Activated CD4-positive, alpha-beta T cell treated with anti-CD3 and anti-CD28 coated beads, Interleukin-2, amount 10 ng/mL, durations not matched to agents 24 days and 14 days (primary cell): ENCODE measurements around the gene SLC25A6. TPM values are rescaled to one million over a fixed set of nuclear protein-coding genes. Genes with fewer than 3 reads are reported as not detected.

Experiments
- DNase-seq: peaks from one replicate; pipeline ENCODE4 v3.0.0; 2022
- H3K27ac Mint-ChIP-seq: one replicate; pipeline ENCODE4 v1.8.0; 2022; ENCODE audit warnings: mild to moderate bottlenecking, mixed read lengths
- H3K27me3 Mint-ChIP-seq: one replicate; pipeline ENCODE4 v1.8.0; 2022; ENCODE audit warnings: mixed read lengths
- H3K36me3 Mint-ChIP-seq: one replicate; pipeline ENCODE4 v1.8.0; 2022; ENCODE audit warnings: low read depth, mild to moderate bottlenecking, mixed read lengths
- H3K4me1 Mint-ChIP-seq: one replicate; pipeline ENCODE4 v1.8.0; 2021; ENCODE audit warnings: mixed read lengths
- H3K4me3 Mint-ChIP-seq: one replicate; pipeline ENCODE4 v1.8.0; 2022; ENCODE audit warnings: mild to moderate bottlenecking, moderate library complexity, mixed read lengths
- H3K9me3 Mint-ChIP-seq: one replicate; pipeline ENCODE4 v1.8.0; 2021; ENCODE audit warnings: mixed read lengths
- intact Hi-C: fragments of 100-400 bp; cut with micrococcal nuclease; formaldehyde crosslinking; loops from one replicate; pipeline ENCODE4 v1.15.1; 2023
- total RNA-seq: library from RNA; stranded (reverse); gene quantifications from 2 replicates; pipeline ENCODE4 v1.2.3, GENCODE V29; 2022

Gene SLC25A6
- total RNA-seq, 1 donor from 2014 or later: 302 TPM

GRCh38 chrX:1401611-1402430 is 9.9 kb upstream of the SLC25A6 start:
- H3K4me1 Mint-ChIP-seq: no peaks in the 10 kb centered on the region
- no peak overlapping the region for H3K27ac Mint-ChIP-seq
- H3K4me3 Mint-ChIP-seq: no peak overlapping the region
- DNase-seq: no peak
- H3K9me3 Mint-ChIP-seq: no peaks in the 10 kb centered on the region
- peaks cover 10% of the 10 kb centered on the region for H3K36me3 Mint-ChIP-seq
- no peaks in the 10 kb centered on the region for H3K27me3 Mint-ChIP-seq
- intact Hi-C loops: no loop called here

GRCh38 chrX:1400742-1401471 is 9.0 kb upstream of the SLC25A6 start:
- Mint-ChIP-seq H3K36me3 (peaks cover 16% of the 10 kb centered on the region), H3K4me3 (no peak overlapping the region), H3K9me3 (no peaks in the 10 kb centered on the region), H3K27ac (no peak overlapping the region), H3K4me1 (peaks cover under 1% of the 10 kb centered on the region), H3K27me3 (no peaks in the 10 kb centered on the region)
- DNase-seq: no peak
- intact Hi-C loops: no loop called here

GRCh38 chrX:1400049-1400448 is 8.1 kb upstream of the SLC25A6 start:
- no peak overlapping the region for H3K4me3 Mint-ChIP-seq
- peaks cover 5% of the 10 kb centered on the region for H3K9me3 Mint-ChIP-seq
- no peak overlapping the region for H3K27ac Mint-ChIP-seq
- H3K36me3 Mint-ChIP-seq: peaks cover 24% of the 10 kb centered on the region
- no peaks in the 10 kb centered on the region for H3K27me3 Mint-ChIP-seq
- intact Hi-C loops: no loop called here
- no peak for DNase-seq
- H3K4me1 Mint-ChIP-seq: peaks cover 7% of the 10 kb centered on the region

- DNase-seq: no peak
- no peak overlapping the region for H3K27ac Mint-ChIP-seq
- H3K4me3 Mint-ChIP-seq: no peak overlapping the region
- H3K36me3 Mint-ChIP-seq: peaks cover 29% of the 10 kb centered on the region
- peaks cover 14% of the 10 kb centered on the region for H3K4me1 Mint-ChIP-seq
- H3K27me3 Mint-ChIP-seq: no peaks in the 10 kb centered on the region
- peaks cover 5% of the 10 kb centered on the region for H3K9me3 Mint-ChIP-seq
- intact Hi-C loops: loop anchor here (10.0 kb wide), 1 partner anchor 136 kb away; the partner anchor contains the start of gene P2RY8
Observed at GRCh38 chrX:1398431-1399340, 6.8 kb upstream of the SLC25A6 start.

GRCh38 chrX:1397441-1398270 is 5.7 kb upstream of the SLC25A6 start:
- H3K4me3 Mint-ChIP-seq: no peak overlapping the region

GRCh38 chrX:1397001-1397400 is 5.1 kb upstream of the SLC25A6 start:
- H3K27ac Mint-ChIP-seq: no peak overlapping the region
- peaks cover 20% of the 10 kb centered on the region for H3K4me1 Mint-ChIP-seq
- H3K9me3 Mint-ChIP-seq: peaks cover 5% of the 10 kb centered on the region
- no peak overlapping the region for H3K4me3 Mint-ChIP-seq
- H3K27me3 Mint-ChIP-seq: no peaks in the 10 kb centered on the region
- no peak for DNase-seq
- H3K36me3 Mint-ChIP-seq: peaks cover 28% of the 10 kb centered on the region
- intact Hi-C loops: loop anchor here (10.0 kb wide), 1 partner anchor 138 kb away; the partner anchor contains the start of gene P2RY8

More at GRCh38 chrX:1397441-1398270, 5.7 kb upstream of the SLC25A6 start:
- intact Hi-C loops: loop anchor here (10.0 kb wide), 1 partner anchor 137 kb away; the partner anchor contains the start of gene P2RY8
- Mint-ChIP-seq H3K36me3 (peaks cover 28% of the 10 kb centered on the region), H3K27ac (no peak overlapping the region), H3K4me1 (peaks cover 20% of the 10 kb centered on the region), H3K27me3 (no peaks in the 10 kb centered on the region), H3K9me3 (peaks cover 5% of the 10 kb centered on the region)
- no peak for DNase-seq

GRCh38 chrX:1395646-1396216 is 3.8 kb upstream of the SLC25A6 start:
- H3K27ac Mint-ChIP-seq: no peak overlapping the region
- peaks cover 34% of the 10 kb centered on the region for H3K36me3 Mint-ChIP-seq
- intact Hi-C loops: loop anchor here (10.0 kb wide), 1 partner anchor 139 kb away; the partner anchor contains the start of gene P2RY8
- H3K9me3 Mint-ChIP-seq: peaks cover 5% of the 10 kb centered on the region
- H3K27me3 Mint-ChIP-seq: no peaks in the 10 kb centered on the region
- no peak overlapping the region for H3K4me3 Mint-ChIP-seq
- H3K4me1 Mint-ChIP-seq: peaks cover 23% of the 10 kb centered on the region
- no peak for DNase-seq

- peaks cover 23% of the 10 kb centered on the region for H3K4me1 Mint-ChIP-seq
- H3K27ac Mint-ChIP-seq: no peak overlapping the region
- H3K27me3 Mint-ChIP-seq: no peaks in the 10 kb centered on the region
- H3K4me3 Mint-ChIP-seq: peak overlapping the region; percentile 97
- intact Hi-C loops: loop anchor here (5.0 to 10.0 kb wide), 2 partner anchors 140 to 1078 kb away; partner anchors contain the start of genes GTPBP6 and P2RY8
- no peak for DNase-seq
- peaks cover 5% of the 10 kb centered on the region for H3K9me3 Mint-ChIP-seq
- H3K36me3 Mint-ChIP-seq: peaks cover 42% of the 10 kb centered on the region
Observed at GRCh38 chrX:1394731-1395501, 3.0 kb upstream of the SLC25A6 start.

GRCh38 chrX:1393871-1394615 is 2.1 kb upstream of the SLC25A6 start:
- H3K27ac Mint-ChIP-seq: peak overlapping the region; percentile 93
- peak overlapping the region; percentile 97 for H3K4me3 Mint-ChIP-seq
- H3K27me3 Mint-ChIP-seq: no peaks in the 10 kb centered on the region
- peaks cover 5% of the 10 kb centered on the region for H3K9me3 Mint-ChIP-seq
- intact Hi-C loops: loop anchor here (2.0 to 10.0 kb wide), 5 partner anchors 71 to 1077 kb away; partner anchors contain the start of genes AKAP17A, GTPBP6, P2RY8 and PPP2R3B
- peaks cover 23% of the 10 kb centered on the region for H3K4me1 Mint-ChIP-seq
- no peak for DNase-seq
- H3K36me3 Mint-ChIP-seq: peaks cover 51% of the 10 kb centered on the region

- peaks cover 5% of the 10 kb centered on the region for H3K9me3 Mint-ChIP-seq
- peaks cover 35% of the 10 kb centered on the region for H3K4me1 Mint-ChIP-seq
- peak overlapping the region; percentile 98 for H3K27ac Mint-ChIP-seq
- peaks cover 61% of the 10 kb centered on the region for H3K36me3 Mint-ChIP-seq
- no peaks in the 10 kb centered on the region for H3K27me3 Mint-ChIP-seq
- no peak for DNase-seq
- intact Hi-C loops: loop anchor here (1.0 to 10.0 kb wide), 7 partner anchors 61 to 1075 kb away; partner anchors contain the start of genes AKAP17A, GTPBP6, P2RY8 and PPP2R3B
- H3K4me3 Mint-ChIP-seq: peak overlapping the region; percentile 97
Observed at GRCh38 chrX:1392376-1393068, 609 bp upstream of the SLC25A6 start.

GRCh38 chrX:1391370-1391706 is 575 bp downstream of the SLC25A6 start:
- H3K27me3 Mint-ChIP-seq: no peaks in the 10 kb centered on the region
- H3K27ac Mint-ChIP-seq: peak overlapping the region; percentile 98
- H3K9me3 Mint-ChIP-seq: peaks cover 5% of the 10 kb centered on the region
- peak overlapping the region; percentile 97 for H3K4me3 Mint-ChIP-seq
- peak; percentile 99 for DNase-seq
- H3K4me1 Mint-ChIP-seq: peaks cover 36% of the 10 kb centered on the region
- intact Hi-C loops: loop anchor here (5.0 to 10.0 kb wide), 2 partner anchors 143 to 1074 kb away; partner anchors contain the start of genes GTPBP6 and P2RY8
- peaks cover 71% of the 10 kb centered on the region for H3K36me3 Mint-ChIP-seq
